HG03378 (cell line): ENCODE data around the gene OLA1.
"Not testable (repeated sequence)": the region's sequence is repeated elsewhere in the genome, so short reads cannot be mapped to it uniquely, and the experiment has no call there.

Experiments used
- ATAC-seq: cut with Tn5 transposase; IDR thresholded peaks from one replicate; pipeline ENCODE4 v1.9.1; 2021; ENCODE audit warnings: mild to moderate bottlenecking, moderate library complexity; ENCODE audit not compliant: unreplicated experiment

The OLA1 gene

DNA sequence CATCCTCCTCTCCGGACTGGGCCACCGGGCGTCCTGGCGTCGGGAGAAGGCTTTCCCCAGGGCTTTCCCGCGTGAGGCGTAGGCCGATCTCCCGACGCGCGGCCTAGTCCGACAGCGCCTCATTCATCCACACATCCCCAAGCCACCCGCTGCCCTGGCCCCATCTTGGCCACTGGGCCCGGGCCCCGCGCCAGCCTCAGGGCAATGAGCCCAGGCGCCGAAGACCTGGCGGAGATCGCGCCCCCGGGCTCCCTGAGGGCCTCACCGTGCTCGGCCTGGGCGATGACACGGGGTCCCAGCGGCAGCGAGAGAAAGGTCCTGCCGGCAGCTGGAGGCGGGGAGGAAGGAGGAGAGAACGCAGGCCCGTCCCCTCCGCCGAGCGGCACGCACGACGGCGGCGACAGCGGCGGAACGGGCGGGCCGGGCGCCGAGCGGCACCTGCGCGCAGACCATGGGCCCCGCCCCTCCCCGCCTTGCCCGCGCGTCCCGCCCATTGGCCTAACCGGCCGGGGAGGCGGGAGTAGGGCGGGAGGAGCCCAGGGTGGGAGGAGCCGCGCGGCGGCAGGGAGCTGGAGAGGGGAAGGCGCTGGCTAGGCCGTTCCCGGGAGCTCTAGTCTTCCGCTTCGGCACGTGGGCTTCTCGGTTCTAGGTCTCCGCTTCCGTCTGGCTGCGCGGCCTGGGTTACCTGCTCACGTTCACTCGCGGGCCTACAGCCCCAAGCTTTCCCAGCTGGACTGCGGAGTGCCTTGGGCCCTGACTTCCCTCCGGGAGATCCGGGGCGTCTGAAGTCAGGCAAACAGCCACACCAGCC is at the start of gene OLA1:
OLA1 (minus strand) TSS at position 346 of the 811 bp plus-strand sequence. CDS start 1,717 bp downstream, outside the sequence.
- peak; percentile 86 for ATAC-seq

DNA sequence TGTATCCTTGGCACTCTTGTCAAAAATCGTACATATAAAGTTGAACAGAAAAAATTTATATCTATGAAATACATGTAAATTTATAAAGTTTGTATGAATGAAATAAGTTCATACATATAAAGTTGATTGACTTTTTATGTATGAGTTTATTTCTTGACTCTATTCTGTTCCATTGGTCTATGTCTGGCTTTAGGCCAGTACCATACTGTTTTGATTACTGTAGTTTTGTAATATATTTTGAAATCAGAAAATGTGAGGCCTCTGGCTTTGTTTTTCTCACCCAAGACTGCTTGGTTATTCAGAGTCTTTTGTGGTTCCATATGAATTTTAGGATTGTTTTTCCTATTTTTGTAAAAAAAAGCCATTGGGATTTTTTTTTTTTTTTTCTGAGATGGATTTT is 44.6 kb upstream of the OLA1 start:
- ATAC-seq, result no peak

DNA sequence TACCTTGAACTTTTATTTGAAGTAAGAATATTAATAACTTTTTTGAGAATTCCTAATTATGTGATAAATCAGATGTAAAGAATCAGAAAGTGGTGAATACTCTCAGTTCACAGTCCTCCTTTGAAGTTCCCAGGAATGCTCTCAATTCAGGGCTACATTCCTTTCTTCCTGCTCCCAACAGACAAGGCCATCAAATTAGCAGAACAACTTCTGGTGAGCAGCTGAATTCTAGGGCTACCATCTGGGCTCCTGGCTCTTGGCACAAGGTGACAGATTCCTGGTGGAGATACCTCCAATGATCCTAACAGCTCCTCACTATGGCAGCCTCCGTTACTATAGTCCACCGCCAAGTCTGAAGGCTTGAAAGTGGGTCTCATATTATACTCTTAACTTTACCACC is 37.8 kb upstream of the OLA1 start:
- no peak for ATAC-seq

DNA sequence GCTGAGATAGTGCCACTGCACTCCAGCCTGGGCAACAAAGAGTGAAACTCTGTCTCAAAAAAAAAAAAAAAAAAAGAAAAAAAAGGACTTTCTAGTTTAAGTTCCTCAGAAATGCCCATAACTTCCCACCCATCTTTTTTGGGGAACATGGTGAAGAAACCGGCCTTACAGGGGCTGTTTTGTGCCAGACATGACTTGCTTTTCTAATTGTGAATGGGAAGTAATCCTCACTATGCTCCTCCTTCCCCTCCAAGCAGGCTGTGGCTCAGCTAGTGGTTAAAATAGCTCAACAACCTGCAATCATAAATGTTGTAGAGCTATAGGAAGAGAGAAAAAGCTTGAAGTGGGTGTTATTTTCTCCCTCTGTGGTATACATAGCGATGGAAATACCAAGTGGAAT is 34.1 kb upstream of the OLA1 start:
- ATAC-seq, result no peak

DNA sequence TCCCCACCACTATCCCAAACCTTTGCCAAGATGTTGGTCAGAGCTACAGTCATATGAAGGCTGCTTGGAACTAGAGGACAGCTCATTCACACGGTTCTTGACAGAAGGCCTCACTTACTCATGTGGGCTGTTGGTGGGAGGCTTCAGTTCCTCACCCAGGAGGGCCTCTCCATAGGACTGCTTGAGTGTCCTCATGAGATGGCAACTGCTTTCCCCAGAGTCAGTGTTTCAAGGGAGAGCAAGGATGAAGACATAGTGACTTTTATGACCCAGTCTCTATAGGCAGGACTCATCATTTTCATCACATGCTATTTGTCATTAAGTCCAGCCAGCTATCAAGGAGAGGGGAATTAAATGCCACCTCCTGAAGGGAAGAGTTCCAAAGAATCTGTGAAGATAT is 33.4 kb upstream of the OLA1 start:
- no peak for ATAC-seq

DNA sequence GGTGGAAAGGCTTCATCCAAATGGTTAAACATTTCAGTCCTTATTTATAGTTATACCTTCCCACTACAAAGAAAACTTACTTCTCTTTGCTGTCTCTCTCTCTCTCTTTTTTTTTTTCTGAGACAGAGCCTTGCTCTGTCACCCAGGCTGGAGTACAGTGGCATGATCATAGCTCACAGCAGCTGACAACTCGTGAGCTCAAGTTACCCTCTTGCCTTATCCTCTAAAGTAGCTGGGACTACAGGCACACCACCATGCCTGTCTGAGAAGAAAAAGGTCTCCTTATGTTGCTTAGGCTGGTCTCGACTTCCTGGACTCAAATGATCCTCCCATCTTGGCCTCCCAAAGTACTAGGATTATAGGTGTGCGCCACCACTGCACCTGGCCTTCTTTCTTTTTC is 32.3 kb upstream of the OLA1 start:
- no peak for ATAC-seq

DNA sequence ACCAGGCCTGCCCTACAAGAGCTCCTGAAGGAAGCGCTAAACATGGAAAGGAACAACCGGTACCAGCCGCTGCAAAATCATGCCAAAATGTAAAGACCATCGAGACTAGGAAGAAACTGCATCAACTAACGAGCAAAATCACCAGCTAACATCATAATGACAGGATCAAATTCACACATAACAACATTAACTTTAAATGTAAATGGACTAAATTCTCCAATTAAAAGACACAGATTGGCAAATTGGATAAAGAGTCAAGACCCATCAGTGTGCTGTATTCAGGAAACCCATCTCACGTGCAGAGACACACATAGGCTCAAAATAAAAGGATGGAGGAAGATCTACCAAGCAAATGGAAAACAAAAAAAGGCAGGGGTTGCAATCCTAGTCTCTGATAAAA is 21.9 kb upstream of the OLA1 start:
- not testable (repeated sequence) for ATAC-seq

DNA sequence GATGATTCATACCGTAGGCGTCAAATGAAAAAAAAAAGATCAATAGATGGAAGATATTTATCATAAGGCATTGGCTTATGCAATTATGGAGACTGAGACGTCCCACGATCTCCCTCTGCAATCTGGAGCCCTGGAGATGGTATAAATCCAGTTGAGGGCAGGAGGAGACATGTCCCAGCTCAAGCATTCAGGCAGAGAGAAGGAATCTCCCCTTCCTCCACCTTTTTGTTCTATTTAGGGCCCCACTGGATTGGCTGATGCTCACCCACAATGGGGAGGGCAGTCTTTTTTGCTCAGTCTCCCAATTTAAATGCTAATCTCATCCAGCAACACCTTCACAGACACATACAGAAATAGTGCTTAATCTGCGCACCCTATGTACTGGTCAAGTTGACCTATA is 18.0 kb upstream of the OLA1 start:
- no peak for ATAC-seq

DNA sequence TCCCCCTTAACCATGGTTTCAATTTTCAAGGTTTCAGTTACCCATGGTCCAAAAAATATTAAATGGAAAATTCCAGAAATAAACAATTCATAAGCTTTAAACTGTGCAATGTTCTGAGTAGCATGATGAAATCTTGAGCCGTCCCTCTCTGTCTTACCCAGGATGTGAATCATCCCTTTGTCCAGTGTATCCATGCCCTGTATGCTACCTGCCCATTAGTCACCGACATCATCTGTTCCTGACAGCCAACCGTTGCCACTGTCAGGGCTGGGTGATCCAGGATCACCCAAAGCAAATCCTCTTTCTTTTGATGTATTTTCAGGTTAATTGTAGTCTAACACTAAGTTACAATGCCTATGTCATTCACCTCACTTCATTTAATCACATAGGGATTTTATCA is 15.7 kb upstream of the OLA1 start:
- no peak for ATAC-seq

DNA sequence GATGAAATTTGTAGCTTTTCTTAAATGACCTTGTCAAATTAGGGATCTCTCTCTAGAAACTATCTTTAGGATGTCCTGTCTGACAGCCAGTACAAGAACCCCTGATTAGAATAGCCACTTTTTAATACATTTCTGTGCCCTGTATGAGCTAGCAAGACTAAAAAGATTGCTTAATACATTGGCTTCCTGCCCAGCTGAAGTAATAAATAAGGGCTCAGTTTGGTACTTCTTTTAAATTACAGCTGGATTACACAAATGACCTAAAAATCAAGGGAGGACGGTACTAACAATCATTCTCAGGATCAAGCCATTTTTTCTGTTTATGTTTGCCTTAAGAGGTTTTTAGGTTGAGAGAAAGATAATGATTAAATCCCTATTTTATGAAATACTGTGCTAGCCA is 11.6 kb upstream of the OLA1 start:
- ATAC-seq, result no peak

DNA sequence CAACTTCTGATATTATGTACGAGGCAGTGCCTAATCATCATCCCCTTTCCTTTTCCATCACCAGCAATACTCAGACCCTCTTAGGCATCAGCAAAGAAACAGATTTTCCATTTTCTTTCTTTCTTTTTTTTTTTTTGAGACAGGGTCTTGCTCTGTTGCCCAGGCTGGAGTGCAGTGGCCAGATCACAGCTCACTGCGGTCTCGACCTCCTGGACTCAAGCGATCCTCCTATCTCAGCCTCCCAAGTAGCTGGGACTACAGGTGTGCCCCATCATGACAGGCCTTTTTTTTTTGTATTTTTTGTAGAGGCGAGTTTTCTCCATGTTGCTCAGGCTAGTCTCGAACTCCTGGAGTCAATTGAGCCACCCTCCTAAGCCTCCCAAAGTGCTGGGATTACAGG is 5.9 kb upstream of the OLA1 start:
- no peak for ATAC-seq

DNA sequence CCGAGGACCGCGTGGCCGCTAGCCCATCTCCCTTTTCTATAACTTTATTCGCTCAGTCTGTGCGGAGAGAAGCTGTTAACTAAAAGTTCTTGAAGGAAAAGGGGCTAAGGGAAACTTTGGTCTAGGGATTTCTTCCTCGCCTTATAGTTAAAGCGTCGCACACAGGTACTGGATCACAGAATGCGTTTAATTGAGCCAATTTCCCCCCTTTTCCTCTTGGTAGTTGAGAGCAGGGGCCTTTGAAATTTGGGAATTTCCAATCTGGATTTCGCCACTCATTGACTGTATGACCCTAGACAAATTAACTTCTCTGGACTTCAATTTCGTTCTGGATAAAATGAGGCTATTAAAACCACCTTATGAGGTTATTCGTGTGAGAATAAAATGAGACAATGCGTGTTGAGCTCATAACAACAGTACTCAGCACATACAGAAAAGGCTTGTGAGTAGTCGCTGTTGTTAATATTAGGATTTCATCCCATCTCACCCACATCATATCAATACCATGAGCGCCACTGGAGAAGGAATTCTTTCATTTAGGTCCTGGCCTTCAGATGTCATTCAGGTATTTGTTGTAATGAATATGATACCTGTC is 763 bp upstream of the OLA1 start:
- ATAC-seq, result no peak

DNA sequence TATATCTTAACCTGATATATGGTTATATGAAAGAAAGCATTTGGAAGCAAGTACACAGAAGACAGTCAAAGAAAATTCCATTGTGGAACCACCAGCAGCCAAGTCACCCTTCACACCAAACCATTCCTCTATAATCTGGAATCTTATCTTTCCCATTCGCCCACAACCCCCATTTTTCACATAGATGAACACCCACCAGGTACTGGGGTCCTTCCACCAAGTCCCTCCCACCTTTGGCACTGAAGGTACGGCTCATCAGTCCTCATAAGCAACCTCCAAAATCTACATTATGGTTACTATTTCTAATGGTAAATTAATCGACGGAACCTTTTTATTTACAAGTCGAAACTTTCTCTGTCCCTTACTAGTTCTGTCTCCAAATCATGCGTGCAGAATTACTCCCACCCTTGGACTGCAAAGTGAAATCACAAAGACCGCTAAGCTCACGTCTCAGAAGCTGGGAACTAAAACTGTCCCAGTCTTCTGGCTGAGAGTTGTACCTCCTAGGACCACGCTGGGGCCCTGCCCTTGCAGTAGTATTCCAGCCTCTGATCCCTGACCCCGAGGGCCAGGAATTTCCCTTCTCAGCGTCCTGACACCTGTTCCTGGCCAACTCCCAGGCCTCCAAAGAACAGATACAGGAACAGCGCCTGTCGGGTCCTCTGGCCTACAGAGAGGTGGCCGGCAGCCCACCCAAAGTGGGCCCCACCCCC is 702 bp downstream of the OLA1 start:
- ATAC-seq, result peak; percentile 21

DNA sequence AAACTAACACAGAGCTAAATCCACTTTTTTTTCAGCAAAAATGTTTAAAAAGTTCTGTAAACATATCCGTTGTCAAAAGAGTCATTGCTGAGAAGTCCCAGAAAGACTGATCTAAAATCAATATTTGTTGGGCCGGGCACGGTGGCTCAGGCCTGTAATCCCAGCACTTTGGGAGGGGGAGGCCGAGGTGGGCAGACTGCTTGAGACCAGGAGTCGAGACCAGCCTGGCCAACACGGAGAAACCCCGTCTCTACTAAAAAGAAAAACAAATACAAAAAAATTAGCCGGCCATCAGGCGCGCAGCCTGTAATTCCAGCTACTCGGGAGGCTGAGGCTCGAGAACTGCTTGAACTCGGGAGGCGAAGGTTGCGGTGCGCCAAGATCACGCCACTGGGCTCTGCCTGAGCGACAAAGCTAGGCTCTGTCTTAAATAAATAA is 1.4 kb downstream of the OLA1 start:
- ATAC-seq, result no peak

DNA sequence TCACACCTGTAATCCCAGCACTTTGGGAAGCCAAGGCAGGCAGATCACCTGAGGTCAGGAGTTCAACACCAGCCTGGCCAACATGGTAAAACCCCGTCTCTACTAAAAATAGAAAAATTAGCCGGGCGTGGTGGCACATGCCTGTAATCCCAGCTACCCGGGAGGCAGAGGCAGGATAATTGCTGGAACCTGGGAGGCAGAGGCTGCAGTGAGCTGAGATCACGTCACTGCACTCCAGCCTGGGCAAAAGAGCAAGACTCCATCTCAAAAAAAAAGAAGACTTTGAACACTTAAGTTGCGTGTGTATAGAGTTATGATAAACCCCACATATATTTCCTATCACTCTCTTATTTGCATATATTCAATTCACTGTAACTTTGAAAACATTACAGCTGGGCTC is 2.7 kb downstream of the OLA1 start:
- not testable (repeated sequence) for ATAC-seq

DNA sequence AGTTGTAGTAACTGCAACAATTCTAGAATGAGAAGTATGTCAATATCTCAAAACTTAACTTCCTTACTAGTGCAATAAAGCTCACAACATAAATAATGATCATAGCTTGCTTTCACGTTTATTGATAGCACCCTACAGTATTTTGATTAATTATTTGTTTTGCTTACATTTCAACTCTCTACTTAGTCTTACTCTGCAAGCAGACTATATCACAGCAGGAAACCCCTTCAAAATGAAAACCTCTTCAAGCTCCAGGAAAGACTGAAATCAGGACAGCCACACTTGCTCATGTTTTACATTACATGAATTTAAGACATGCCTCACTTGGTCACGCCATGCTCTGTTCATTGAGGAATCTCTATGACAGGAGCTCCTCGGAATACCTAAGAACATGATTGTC is 3.3 kb downstream of the OLA1 start:
- no peak for ATAC-seq

DNA sequence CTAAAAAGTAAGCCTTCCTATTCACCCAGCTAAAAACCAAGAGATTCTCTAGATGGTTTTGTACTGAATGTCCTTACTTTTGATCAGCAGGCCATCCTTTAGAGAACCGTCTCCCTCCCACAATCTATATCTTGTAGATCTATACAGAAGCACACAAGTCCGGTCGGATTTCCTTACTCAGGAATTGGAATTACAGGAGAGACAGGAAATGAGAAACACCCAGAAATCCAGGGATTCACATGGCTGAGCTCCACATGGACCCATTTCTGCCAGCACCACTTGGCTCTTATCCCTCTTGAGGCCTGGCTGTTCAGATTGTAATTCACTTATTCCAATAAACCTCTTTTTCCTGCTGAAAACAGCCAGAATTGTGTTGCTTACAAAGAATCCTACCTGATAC is 4.5 kb downstream of the OLA1 start:
- no peak for ATAC-seq

DNA sequence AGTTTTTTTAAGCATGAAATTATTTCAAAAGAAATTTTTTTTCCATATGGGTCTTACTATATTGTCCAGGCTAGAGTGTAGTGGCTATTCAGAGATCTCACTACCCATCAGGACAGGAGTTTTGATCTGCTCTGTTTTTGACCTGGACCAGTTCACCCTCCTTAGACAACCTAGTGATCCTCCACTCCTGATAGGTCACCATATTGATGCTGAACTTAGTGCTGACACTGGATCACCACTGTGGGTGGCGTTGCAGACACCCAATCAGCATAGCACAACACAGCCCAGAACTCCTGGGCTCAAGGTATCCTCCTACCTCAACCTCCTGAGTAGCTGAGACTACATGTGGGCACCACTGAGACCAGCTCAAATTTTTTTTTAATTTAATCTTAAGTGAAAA is 8.2 kb downstream of the OLA1 start:
- ATAC-seq, result no peak

DNA sequence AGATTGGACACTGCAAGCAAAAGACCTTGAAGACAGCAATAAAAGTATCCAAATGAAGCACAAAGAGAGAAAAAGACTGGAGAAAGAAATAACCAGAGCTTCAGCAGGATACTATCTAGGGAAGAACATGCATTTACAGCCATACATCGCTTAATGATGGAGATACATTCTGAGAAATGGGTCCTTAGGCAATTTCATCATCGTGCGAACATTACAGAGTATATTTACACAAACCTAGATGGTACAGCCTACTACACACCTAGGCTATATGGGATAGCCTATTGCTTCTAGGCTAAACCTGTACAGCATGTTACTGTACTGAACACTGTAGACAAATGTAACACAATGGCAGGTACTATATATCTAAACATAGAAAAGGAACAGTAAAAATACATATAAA is 11.9 kb downstream of the OLA1 start:
- no peak for ATAC-seq

DNA sequence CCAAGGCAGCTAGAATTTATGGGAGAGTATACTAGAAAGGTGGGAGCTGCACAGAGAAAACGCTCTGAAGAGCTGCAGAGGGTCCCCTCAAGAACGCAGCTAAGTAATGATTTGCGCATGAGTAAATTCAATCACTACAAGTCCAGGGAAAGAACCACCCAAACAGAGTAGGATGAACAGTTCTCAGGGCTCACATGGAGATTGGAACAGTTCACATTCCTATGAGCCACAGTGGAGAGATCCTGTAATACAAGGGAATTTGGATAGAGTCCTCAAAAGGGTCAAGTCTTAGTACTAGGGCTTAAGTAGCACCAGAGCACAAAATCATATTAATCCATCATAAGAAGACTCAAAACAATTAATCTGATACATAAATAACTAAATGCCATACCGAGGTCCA is 12.7 kb downstream of the OLA1 start:
- ATAC-seq, result no peak

DNA sequence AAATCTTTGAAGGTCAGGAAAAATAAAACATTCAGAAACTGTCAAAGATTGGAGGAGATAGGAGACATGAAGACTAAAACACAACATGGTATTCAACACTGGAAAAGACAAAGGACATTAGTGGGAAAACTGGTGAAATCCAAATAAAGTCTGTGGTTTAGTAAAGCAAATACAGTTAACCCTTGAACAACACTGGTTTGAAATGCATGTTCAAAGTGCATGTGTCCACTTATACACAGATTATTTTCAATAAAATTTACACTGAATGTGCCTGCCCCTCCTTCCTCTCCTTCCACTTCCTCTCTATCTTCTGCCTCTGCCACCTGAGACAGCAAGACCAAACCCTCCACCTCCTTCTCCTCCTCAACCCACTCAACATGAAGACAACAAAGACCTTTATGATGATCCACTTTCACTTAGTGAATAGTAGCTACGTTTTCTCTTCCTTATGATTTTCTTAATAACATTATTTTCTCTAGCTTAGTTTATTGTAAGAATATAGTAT is 14.5 kb downstream of the OLA1 start:
- no peak for ATAC-seq

DNA sequence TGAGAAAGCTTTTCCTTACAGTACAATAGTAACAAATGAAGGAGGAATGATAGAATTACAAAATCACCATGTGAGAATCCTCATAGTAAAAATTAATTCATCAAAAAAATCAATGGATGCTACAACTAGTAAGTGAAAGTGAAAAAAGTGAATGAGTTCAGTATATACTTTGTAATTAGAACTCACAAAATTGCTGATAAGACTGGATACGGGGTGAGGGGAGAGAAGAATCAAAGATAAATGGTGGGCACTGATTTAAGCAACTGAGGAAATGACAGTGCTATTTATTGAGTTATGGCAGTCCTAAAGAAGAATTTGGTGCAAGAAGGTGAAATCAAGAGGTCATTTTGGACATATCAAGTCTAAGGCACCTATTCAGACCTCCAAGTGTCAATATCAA is 20.6 kb downstream of the OLA1 start:
- ATAC-seq, result no peak
